DND-41 (cell line): ENCODE results near the gene BNIP2.

Experiments
- ATAC-seq: fragments of 200-7000 bp; cut with Tn5 transposase; 3 replicates; pipeline ENCODE4 v1.9.1; 2021; ENCODE audit warnings: low read depth; ENCODE audit not compliant: insufficient read depth
- DNase-seq: peaks from one replicate; pipeline ENCODE4 v3.0.0-alpha.2; 2020
- H2AFZ ChIP-seq: 2 replicates; pipeline ENCODE4 v1.6.0; 2012; ENCODE audit warnings: low read depth, low read length
- H3K27ac ChIP-seq: 2 replicates; pipeline ENCODE4 v1.5.1; 2012; ENCODE audit warnings: low read length, inconsistent platforms
- H3K27me3 ChIP-seq: fragments of 200-600 bp; sonication (generic); 2 replicates; pipeline ENCODE4 v1.6.0; 2012; ENCODE audit warnings: low read length, mild to moderate bottlenecking, inconsistent platforms; ENCODE audit not compliant: insufficient read depth, poor library complexity
- H3K36me3 ChIP-seq: 2 replicates; pipeline ENCODE4 v1.5.1; 2012; ENCODE audit warnings: low read length, inconsistent platforms; ENCODE audit not compliant: insufficient read depth
- H3K4me1 ChIP-seq: 2 replicates; pipeline ENCODE4 v1.5.1; 2012; ENCODE audit warnings: mild to moderate bottlenecking, low read length; ENCODE audit not compliant: insufficient read depth
- H3K4me2 ChIP-seq: 2 replicates; pipeline ENCODE4 v1.6.0; 2012; ENCODE audit warnings: mild to moderate bottlenecking, moderate library complexity, low read length, inconsistent platforms; ENCODE audit not compliant: insufficient read depth
- H3K4me3 ChIP-seq, 2 experiments: fragments of 200-600 bp in 1 of 2; shearing (Covaris generic) in 1 of 2; 2 replicates each; pipeline ENCODE4 v1.5.1; 2012 to 2016; ENCODE audit warnings: inconsistent platforms in 2 of 2, low read length in 2 of 2, mild to moderate bottlenecking in 2 of 2, low read depth in 1 of 2, moderate library complexity in 1 of 2
- H3K79me2 ChIP-seq: 2 replicates; pipeline ENCODE4 v1.6.0; 2012; ENCODE audit warnings: low read length, inconsistent platforms; ENCODE audit not compliant: insufficient read depth
- H3K9ac ChIP-seq: 2 replicates; pipeline ENCODE4 v1.6.0; 2012; ENCODE audit warnings: low read depth, mild to moderate bottlenecking, inconsistent platforms, low read length, moderate library complexity
- H3K9me3 ChIP-seq: 2 replicates; pipeline ENCODE4 v1.5.1; 2012; ENCODE audit warnings: low read length, moderate library complexity, mild to moderate bottlenecking, inconsistent platforms; ENCODE audit not compliant: insufficient read depth, severe bottlenecking
- H4K20me1 ChIP-seq: 2 replicates; pipeline ENCODE4 v1.6.0; 2012; ENCODE audit warnings: low read length; ENCODE audit not compliant: insufficient read depth
- EZH2 ChIP-seq: IDR thresholded peaks from 3 replicates; pipeline ENCODE4 v1.6.1; 2012; ENCODE audit warnings: borderline replicate concordance, low read depth, mild to moderate bottlenecking, moderate library complexity, low read length, inconsistent platforms; ENCODE audit not compliant: severe bottlenecking
- TF ChIP-seq, protein P1 (sequence below): IDR thresholded peaks from 2 replicates; pipeline ENCODE4 v1.5.1; 2012; ENCODE audit warnings: borderline replicate concordance, low read length, moderate library complexity, mild to moderate bottlenecking; ENCODE audit not compliant: poor library complexity, severe bottlenecking; ENCODE audit errors: extremely low read depth

The BNIP2 gene

DNA sequence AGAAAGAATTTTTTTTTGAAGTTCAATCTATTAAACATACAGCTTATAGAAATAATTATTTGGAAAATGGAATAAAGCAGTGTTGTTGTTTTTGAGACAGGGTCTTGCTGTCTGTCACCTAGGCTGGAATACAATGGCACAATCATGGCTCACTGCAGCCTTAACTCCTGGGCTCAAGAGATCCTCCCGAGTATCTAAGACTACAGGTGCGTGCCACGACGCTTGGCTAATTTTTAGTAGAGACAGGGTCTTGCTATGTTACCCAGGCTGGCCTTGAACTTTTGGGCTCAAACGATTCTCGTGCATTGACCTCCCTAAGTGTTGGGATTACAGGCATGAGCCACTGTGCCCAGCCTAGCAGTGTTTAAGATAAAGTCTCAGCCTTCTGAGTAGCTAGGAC, 8.8 kb downstream of the BNIP2 start:
- DNase-seq (no peak), ATAC-seq (no peak)
- Histone ChIP-seq H4K20me1 (peaks cover 26% of the 10 kb centered on the region), H3K4me3 (no peak overlapping the region), H3K4me1 (peaks cover 8% of the 10 kb centered on the region), H3K9ac (no peak overlapping the region), H3K36me3 (peaks cover 76% of the 10 kb centered on the region), H3K9me3 (no peaks in the 10 kb centered on the region), H3K4me2 (no peak overlapping the region), H3K79me2 (peaks cover 51% of the 10 kb centered on the region), H3K27ac (no peak overlapping the region), H3K27me3 (no peaks in the 10 kb centered on the region), H2AFZ (no peak overlapping the region)
- TF ChIP-seq EZH2, result no peak
- TF ChIP-seq, protein P1, sequence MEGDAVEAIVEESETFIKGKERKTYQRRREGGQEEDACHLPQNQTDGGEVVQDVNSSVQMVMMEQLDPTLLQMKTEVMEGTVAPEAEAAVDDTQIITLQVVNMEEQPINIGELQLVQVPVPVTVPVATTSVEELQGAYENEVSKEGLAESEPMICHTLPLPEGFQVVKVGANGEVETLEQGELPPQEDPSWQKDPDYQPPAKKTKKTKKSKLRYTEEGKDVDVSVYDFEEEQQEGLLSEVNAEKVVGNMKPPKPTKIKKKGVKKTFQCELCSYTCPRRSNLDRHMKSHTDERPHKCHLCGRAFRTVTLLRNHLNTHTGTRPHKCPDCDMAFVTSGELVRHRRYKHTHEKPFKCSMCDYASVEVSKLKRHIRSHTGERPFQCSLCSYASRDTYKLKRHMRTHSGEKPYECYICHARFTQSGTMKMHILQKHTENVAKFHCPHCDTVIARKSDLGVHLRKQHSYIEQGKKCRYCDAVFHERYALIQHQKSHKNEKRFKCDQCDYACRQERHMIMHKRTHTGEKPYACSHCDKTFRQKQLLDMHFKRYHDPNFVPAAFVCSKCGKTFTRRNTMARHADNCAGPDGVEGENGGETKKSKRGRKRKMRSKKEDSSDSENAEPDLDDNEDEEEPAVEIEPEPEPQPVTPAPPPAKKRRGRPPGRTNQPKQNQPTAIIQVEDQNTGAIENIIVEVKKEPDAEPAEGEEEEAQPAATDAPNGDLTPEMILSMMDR, result no peak

GRCh38 chr15:59678620-59679019, 10.5 kb downstream of the BNIP2 start:
- Histone ChIP-seq H3K4me1 (no peaks in the 10 kb centered on the region), H2AFZ (no peak overlapping the region), H3K4me3 (no peak overlapping the region), H3K36me3 (peaks cover 84% of the 10 kb centered on the region), H3K4me2 (no peak overlapping the region), H3K79me2 (peaks cover 33% of the 10 kb centered on the region), H3K27me3 (no peaks in the 10 kb centered on the region), H4K20me1 (peaks cover 11% of the 10 kb centered on the region; the same call in 1 of the 2 replicates), H3K9me3 (no peaks in the 10 kb centered on the region), H3K27ac (no peak overlapping the region), H3K9ac (no peak overlapping the region)
- DNase-seq, result no peak
- no peak for ATAC-seq
- TF ChIP-seq, protein P1, result no peak
- TF ChIP-seq EZH2, result no peak

DNA sequence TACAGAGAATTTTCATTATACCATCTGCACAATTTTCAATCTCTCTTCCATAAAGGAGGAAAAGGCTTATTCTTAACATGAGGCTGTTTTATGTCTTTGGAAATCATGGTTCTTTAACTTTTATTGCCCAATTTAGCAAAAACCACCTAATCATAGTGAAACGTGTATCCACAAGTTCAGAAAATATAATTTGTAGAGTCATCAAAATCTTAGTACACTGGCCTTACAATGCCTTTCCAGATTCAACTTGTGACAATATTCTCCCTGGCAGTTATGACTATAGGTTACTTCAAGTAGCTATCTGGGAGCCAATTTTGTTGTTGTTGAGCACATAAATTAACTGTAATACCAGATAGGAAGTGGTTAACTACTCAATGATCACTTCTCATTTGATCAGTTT, 10.9 kb downstream of the BNIP2 start:
- H3K36me3 ChIP-seq, result peaks cover 88% of the 10 kb centered on the region
- ATAC-seq, result no peak

More for the DNA sequence above, 10.9 kb downstream of the BNIP2 start:
- H3K9ac ChIP-seq, result no peak overlapping the region
- peaks cover 7% of the 10 kb centered on the region; the same call in 1 of the 2 replicates for H4K20me1 ChIP-seq
- no peaks in the 10 kb centered on the region for H3K27me3 ChIP-seq
- H2AFZ ChIP-seq, result no peak overlapping the region
- H3K4me3 ChIP-seq, result no peak overlapping the region
- no peaks in the 10 kb centered on the region for H3K9me3 ChIP-seq
- H3K4me1 ChIP-seq, result no peaks in the 10 kb centered on the region
- H3K79me2 ChIP-seq, result peaks cover 29% of the 10 kb centered on the region
- H3K27ac ChIP-seq, result no peak overlapping the region
- no peak for TF ChIP-seq EZH2
- TF ChIP-seq, protein P1, result no peak
- no peak for DNase-seq
- H3K4me2 ChIP-seq, result no peak overlapping the region
